ENCODE measurements around the gene ZMAT3.

GRCh38 chr3:179027326-179027900 lies 44.2 kb downstream of the ZMAT3 start:
- no peak for TF ChIP-seq CTCF (IDR thresholded peaks at IDR 0.05)
- TF ChIP-seq ZFX (IDR thresholded peaks at IDR 0.05; ENCODE audit: borderline replicate concordance) = no peak
